G401 (cell line): ENCODE measurements around the gene GTSF1L. TPM values are rescaled to one million over a fixed set of nuclear protein-coding genes. Genes with fewer than 3 reads are reported as not detected.
A peak's percentile ranks its signal among the peaks of the same experiment; 100 is the strongest.

Experiments
- DNase-seq: peaks from one replicate; pipeline ENCODE4 v3.0.0-alpha.2; 2015; ENCODE audit warnings: low spot score
- in situ Hi-C: cut with HindIII; loops from 2 replicates; pipeline ENCODE4 v1.10.0; 2016; ENCODE audit warnings: low sequenced_read_pairs, mixed read lengths
- total RNA-seq: library from RNA; depleted of rRNA; stranded (reverse); fragments of >200 nt; shearing (Covaris generic); gene quantifications from 2 replicates; pipeline ENCODE4 v1.2.3, GENCODE V29; 2014

Gene GTSF1L
- total RNA-seq, 1 experiment from 2014 or later: not detected

DNA sequence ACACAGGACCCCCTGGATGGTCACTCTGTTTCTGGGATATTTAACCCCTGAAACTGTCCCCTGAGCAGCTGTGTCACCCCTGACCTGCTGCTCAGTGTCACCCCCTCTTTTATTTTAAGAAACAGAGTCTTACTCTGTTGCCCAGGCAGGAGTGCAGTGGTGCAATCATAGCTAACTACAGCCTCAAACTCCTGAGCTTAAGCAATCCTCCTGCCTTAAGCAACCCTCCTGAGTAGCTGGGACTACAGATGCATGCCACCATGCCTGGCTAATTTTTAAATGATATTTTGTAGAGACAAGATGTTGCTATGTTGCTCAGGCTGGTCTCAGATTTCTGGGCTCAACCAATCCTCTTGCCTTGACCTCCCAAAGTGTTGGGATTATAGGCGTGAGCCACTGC is 21.5 kb upstream of the GTSF1L start:
- in situ Hi-C loops: no loop called here
- no peak for DNase-seq

GRCh38 chr20:43746344-43747137 is 19.7 kb upstream of the GTSF1L start:
- no peak for DNase-seq
- in situ Hi-C loops: no loop called here

GRCh38 chr20:43744966-43745730 is 18.3 kb upstream of the GTSF1L start:
- in situ Hi-C loops: no loop called here
- DNase-seq: no peak

- no peak for DNase-seq
- in situ Hi-C loops: no loop called here
Measured at GRCh38 chr20:43744151-43744611, 17.4 kb upstream of the GTSF1L start.

DNA sequence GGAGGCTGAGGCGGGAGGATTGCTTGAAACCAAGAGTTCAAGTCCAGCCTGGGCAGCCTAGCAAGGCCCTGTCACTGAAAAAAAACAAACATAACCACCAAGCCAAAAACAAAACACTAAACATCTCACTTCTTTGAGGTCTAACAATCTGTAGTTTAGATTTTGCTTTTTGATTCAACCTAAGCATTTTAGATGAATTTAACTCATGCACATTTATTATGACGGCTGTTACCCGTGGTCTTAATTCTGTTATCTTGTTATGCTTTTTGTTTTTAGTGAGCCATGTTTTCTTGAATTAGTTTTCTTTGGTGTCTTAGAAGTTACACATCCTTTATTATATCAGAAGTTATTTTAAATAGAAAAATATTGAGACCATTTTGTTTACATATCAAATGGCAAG is 13.8 kb upstream of the GTSF1L start:
- in situ Hi-C loops: no loop called here
- no peak for DNase-seq

DNA sequence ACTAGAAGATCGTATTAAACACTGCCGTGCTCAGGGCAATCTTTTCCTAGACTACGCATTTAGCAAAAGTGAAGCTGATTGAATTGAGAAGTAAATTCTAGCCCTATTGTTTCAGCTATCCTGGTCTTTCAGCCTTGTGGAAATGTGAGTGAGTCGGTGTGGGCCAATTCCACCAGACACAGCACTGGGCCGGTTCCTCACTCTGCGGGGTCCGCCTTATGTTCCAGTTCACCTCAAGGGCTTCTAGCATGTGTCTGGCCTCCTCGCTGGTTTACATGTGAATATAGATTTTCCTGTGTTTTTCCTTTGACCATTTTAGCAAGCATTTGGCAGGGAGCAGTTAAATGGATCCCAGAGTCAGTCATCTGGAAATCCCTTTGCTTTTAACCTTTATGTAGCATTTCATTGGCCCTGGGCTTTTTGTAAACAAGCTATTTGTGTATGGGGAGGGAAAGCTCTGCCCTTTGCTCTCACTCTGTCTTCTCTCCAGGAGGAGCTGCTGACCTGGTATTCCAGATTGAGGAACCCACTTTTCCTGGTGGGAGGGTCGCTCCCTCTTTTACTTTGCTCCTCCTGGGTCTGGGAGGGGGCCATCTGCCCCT is 12.4 kb upstream of the GTSF1L start:
- DNase-seq: peak; percentile 18
- in situ Hi-C loops: no loop called here

DNA sequence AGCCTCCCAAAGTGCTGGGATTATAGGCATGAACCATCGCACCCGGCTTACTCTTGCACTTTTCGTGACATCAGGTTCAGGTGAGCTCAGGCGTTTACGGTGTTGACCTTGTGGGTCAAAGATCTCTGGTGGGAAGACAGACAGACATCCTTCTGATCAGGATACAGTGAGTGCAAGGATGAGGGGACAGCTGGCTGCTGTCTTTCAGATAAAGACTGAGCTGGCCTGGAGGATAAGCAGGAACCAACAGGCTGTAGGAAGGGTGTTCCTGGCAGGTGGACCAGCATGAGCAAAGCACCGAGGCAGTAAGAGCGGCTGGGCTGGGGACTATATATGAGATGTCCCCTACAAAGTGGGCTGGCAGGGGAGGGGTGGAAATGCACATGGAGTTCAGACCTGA is 11.1 kb upstream of the GTSF1L start:
- DNase-seq: no peak
- in situ Hi-C loops: no loop called here

DNA sequence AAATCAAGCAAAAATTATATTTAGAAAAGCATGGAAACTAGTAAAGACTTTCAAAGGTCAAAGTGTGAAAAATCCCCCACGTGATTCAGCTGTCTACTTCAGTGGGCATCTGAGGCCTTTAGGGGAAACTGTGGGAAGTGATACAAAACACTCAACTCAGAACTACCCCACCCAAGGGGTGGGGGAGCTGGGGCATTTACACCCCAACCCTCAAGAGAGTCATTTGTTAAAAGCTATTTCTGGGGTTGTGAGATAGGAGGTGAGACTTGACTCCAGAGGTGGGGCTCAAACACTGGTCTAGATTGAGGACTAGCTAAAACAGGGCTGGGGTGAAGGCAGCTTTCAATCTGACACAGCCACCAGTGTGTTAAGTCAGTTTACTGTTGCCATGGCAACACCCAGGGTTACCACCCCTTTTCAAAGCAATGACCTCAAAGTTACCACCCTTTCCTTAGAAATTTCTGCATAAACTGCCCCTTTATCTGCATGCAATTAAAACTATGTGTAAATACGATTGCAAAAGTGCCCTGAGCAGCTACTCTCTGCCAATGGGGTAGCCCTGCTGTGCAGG is 9.9 kb upstream of the GTSF1L start:
- in situ Hi-C loops: no loop called here
- DNase-seq: no peak

DNA sequence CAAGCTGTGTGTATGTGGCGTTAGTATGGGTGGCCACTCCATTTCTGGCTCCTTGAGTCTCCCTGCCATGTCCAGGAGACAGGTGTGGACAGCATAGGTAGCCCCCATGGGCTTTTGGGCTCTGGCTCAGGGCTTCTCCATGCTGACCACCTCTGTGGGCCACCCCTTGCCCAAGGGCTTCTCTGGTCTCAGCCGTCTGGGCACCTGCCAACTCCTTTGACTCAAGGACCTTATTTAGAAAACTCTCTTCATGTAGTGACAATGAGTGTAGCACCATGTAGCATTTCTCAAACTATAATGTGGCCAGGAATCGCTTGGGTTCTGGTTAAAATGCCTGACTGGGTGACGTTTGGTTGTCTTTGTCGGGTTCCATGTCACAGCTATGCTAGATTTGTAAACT is 5.1 kb upstream of the GTSF1L start:
- DNase-seq: no peak
- in situ Hi-C loops: no loop called here

- DNase-seq: no peak
- in situ Hi-C loops: no loop called here
Measured at GRCh38 chr20:43731469-43731868, 4.7 kb upstream of the GTSF1L start.

- DNase-seq: no peak
- in situ Hi-C loops: no loop called here
Measured at GRCh38 chr20:43728686-43729255, 2.0 kb upstream of the GTSF1L start.

GRCh38 chr20:43727980-43728590 is 1.3 kb upstream of the GTSF1L start:
- in situ Hi-C loops: no loop called here
- no peak for DNase-seq

- no peak for DNase-seq
- in situ Hi-C loops: no loop called here
Measured at GRCh38 chr20:43726333-43726732, 469 bp downstream of the GTSF1L start.

- in situ Hi-C loops: no loop called here
- no peak for DNase-seq
Measured at GRCh38 chr20:43725666-43726065, 1.1 kb downstream of the GTSF1L start.

DNA sequence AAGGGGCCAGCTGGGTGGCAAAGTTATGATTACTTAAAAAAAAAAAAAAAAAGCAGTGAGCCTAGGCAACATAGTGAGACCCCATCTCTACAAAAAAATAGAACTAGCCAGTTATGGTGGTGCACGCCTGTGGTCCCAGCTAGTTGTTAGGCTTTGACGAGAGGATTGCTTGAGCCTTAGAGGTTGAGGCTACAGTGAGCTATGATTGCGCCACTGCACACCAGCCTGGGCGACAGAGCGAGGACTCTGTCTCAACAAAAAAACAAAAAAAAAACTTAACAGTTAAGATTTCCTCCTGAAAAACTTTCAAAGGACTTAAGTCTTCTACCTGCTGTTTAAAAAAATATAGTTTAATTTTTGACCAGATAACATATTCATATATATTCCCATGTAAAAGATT is 2.4 kb downstream of the GTSF1L start:
- DNase-seq: no peak

DNA sequence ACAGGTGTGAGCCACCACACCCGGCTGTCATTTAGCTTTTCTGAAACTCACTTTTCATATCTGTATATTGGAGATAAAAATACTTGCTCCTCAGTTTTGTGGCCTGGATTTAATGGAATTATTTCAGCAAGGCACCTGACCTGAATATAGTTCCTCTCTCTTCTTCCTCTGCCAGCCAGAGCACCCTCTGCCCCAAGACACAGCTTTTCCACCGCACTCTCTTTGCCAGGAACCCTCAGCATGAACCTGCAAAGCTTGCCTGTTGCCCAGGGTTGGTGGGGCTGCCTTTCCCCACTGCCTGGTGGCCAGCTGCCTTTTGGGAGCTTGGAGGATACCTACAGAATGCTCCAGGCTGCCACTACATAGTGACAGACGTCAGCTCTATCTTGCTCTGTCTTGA is 3.1 kb downstream of the GTSF1L start:
- no peak for DNase-seq
- in situ Hi-C loops: no loop called here

More for the DNA sequence above, 2.4 kb downstream of the GTSF1L start:
- in situ Hi-C loops: no loop called here

DNA sequence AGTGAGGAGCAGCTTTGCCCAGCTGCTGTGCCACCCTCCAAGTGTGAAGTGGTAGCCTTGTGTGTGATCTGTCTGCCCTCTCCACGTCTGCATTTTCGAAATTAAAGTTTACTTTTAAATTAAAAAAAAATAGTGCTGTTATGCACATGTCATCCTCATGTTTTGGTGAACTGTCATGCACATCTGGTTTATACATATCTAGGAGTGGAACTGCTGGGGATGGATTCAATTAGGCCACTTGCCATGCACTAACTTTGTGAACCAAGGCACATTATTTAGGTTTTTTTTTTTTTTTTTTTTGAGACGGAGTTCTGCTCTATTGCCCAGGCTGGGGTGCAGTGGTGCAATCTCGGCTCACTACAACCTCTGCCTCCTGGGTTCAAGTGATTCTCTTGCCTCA is 3.6 kb downstream of the GTSF1L start:
- DNase-seq: no peak

GRCh38 chr20:43722153-43722505 is 4.7 kb downstream of the GTSF1L start:
- in situ Hi-C loops: no loop called here

More for the DNA sequence above, 3.6 kb downstream of the GTSF1L start:
- in situ Hi-C loops: no loop called here

GRCh38 chr20:43721429-43722152 is 5.2 kb downstream of the GTSF1L start:
- in situ Hi-C loops: no loop called here
- DNase-seq: no peak

More at GRCh38 chr20:43722153-43722505, 4.7 kb downstream of the GTSF1L start:
- no peak for DNase-seq
